SKM-1 (cell line): ENCODE data around the gene ZC3H7B.

Experiments
- DNase-seq: peaks from one replicate; lab custom pipeline; 2025; ENCODE audit not compliant: unreplicated experiment; lab: John Stamatoyannopoulos, UW

ZC3H7B gene

GRCh38 chr22:41352058-41352457 is 50.7 kb downstream of the ZC3H7B start:
- DNase-seq: no peak

GRCh38 chr22:41353862-41354575 is 52.7 kb downstream of the ZC3H7B start:
- DNase-seq: no peak

- no peak for DNase-seq
Observed at GRCh38 chr22:41354979-41355378, 53.7 kb downstream of the ZC3H7B start.

- no peak for DNase-seq
Observed at GRCh38 chr22:41355895-41356294, 54.6 kb downstream of the ZC3H7B start.

GRCh38 chr22:41356430-41357028 is 55.2 kb downstream of the ZC3H7B start:
- DNase-seq: no peak

GRCh38 chr22:41357191-41357590 is 55.9 kb downstream of the ZC3H7B start:
- DNase-seq: no peak

- DNase-seq: no peak
Observed at GRCh38 chr22:41358927-41359326, 57.6 kb downstream of the ZC3H7B start.

GRCh38 chr22:41359376-41359775 is 58.1 kb downstream of the ZC3H7B start:
- no peak for DNase-seq

- no peak for DNase-seq
Observed at GRCh38 chr22:41360126-41360525, 58.8 kb downstream of the ZC3H7B start.

- no peak for DNase-seq
Observed at GRCh38 chr22:41361716-41362310, 60.5 kb downstream of the ZC3H7B start.

- no peak for DNase-seq
Observed at GRCh38 chr22:41362615-41363014, 61.3 kb downstream of the ZC3H7B start.

- no peak for DNase-seq
Observed at GRCh38 chr22:41364233-41364632, 62.9 kb downstream of the ZC3H7B start.

GRCh38 chr22:41364955-41365354 is 63.6 kb downstream of the ZC3H7B start:
- no peak for DNase-seq

GRCh38 chr22:41365425-41365824 is 64.1 kb downstream of the ZC3H7B start:
- no peak for DNase-seq

- no peak for DNase-seq
Observed at GRCh38 chr22:41366323-41367029, 65.2 kb downstream of the ZC3H7B start.

GRCh38 chr22:41367039-41367679 is 65.8 kb downstream of the ZC3H7B start:
- DNase-seq: peak; percentile 65

- DNase-seq: no peak
Observed at GRCh38 chr22:41367680-41368542, 66.6 kb downstream of the ZC3H7B start.

GRCh38 chr22:41368543-41369423 is 67.5 kb downstream of the ZC3H7B start:
- no peak for DNase-seq

GRCh38 chr22:41369424-41369745 is 68.1 kb downstream of the ZC3H7B start:
- no peak for DNase-seq

GRCh38 chr22:41369837-41370236 is 68.5 kb downstream of the ZC3H7B start:
- no peak for DNase-seq
